ENCODE measurements around the gene LRBA. TPM values are rescaled to one million over a fixed set of nuclear protein-coding genes. Genes with fewer than 3 reads are reported as not detected.

LRBA gene
- total RNA-seq, 1 experiment from 2014 or later = 77.4 TPM

DNA sequence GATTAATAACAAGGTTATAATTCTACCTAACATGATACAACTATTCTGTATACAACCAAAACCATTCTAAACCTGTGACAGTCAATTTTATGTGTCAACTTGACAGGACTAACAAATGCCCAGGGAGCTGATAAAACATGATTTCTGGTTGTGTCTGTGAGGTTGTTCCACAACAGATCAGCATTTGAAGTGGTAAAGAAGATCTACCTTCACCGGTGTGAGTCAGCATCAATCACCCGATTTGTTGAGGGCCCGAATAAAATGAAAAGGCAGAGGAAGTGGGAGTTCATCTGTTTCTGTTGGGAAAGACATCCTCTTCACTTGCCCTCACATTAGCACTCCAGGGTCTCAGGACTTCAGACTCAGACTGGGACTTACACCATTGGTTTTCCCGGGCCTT lies 245.2 kb downstream of the LRBA start:
- H3F3A ChIP-seq (ENCODE audit: insufficient read depth, low read depth) = peaks cover 4% of the 10 kb centered on the region; the same call in 1 of the 2 replicates
- peak overlapping the region; percentile 37; the same call in 1 of the 2 replicates for H3K27ac ChIP-seq
- no peak overlapping the region for H2AFZ ChIP-seq
- intact Hi-C loops (cut with micrococcal nuclease; ENCODE audit: unreplicated experiment) = no loop called here
- no peak overlapping the region for H3K4me3 ChIP-seq
- H3K79me2 ChIP-seq (ENCODE audit: low read depth) = no peaks in the 10 kb centered on the region
- CTCF ChIA-PET = no interaction called here
- no peaks in the 10 kb centered on the region for H3K9me3 ChIP-seq (ENCODE audit: insufficient read depth, low read depth)
- H4K20me1 ChIP-seq (ENCODE audit: insufficient read depth) = no peaks in the 10 kb centered on the region
- no peaks in the 10 kb centered on the region for H3K36me3 ChIP-seq (ENCODE audit: low read depth)
- POLR2A ChIA-PET (ENCODE audit: unreplicated experiment) = no interaction called here
- no TSS peak for BruUV-seq (replicated peaks)
- no peak for DNase-seq
- peak overlapping the region; percentile 15; the same call in 1 of the 2 replicates for H3K4me2 ChIP-seq
- peaks cover 8% of the 10 kb centered on the region for H3K4me1 ChIP-seq (replicated peaks; ENCODE audit: insufficient read depth)
- H3K9me2 ChIP-seq (ENCODE audit: insufficient read depth) = no peaks in the 10 kb centered on the region
- no peak for TF ChIP-seq EZH2 (IDR thresholded peaks at IDR 0.05; ENCODE audit: low read depth)
- H3K27me3 ChIP-seq (ENCODE audit: insufficient read depth, low read depth) = no peaks in the 10 kb centered on the region

- no TSS peak for BruUV-seq (replicated peaks)
- peaks cover 4% of the 10 kb centered on the region; the same call in 1 of the 2 replicates for H3F3A ChIP-seq (ENCODE audit: insufficient read depth, low read depth)
- H2AFZ ChIP-seq = no peak overlapping the region
- H3K9me3 ChIP-seq (ENCODE audit: insufficient read depth, low read depth) = no peaks in the 10 kb centered on the region
- no peaks in the 10 kb centered on the region for H4K20me1 ChIP-seq (ENCODE audit: insufficient read depth)
- intact Hi-C loops (cut with micrococcal nuclease; ENCODE audit: unreplicated experiment) = no loop called here
- TF ChIP-seq, protein P1, sequence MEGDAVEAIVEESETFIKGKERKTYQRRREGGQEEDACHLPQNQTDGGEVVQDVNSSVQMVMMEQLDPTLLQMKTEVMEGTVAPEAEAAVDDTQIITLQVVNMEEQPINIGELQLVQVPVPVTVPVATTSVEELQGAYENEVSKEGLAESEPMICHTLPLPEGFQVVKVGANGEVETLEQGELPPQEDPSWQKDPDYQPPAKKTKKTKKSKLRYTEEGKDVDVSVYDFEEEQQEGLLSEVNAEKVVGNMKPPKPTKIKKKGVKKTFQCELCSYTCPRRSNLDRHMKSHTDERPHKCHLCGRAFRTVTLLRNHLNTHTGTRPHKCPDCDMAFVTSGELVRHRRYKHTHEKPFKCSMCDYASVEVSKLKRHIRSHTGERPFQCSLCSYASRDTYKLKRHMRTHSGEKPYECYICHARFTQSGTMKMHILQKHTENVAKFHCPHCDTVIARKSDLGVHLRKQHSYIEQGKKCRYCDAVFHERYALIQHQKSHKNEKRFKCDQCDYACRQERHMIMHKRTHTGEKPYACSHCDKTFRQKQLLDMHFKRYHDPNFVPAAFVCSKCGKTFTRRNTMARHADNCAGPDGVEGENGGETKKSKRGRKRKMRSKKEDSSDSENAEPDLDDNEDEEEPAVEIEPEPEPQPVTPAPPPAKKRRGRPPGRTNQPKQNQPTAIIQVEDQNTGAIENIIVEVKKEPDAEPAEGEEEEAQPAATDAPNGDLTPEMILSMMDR (conservative IDR thresholded peaks at IDR 0.05) = no peak
- no peak for TF ChIP-seq EZH2 (IDR thresholded peaks at IDR 0.05; ENCODE audit: low read depth)
- DNase-seq = peak; percentile 5 to 52
- POLR2A ChIA-PET (ENCODE audit: unreplicated experiment) = no interaction called here
- H3K4me2 ChIP-seq = peak overlapping the region; percentile 15; the same call in 1 of the 2 replicates
- no peaks in the 10 kb centered on the region for H3K27me3 ChIP-seq (ENCODE audit: insufficient read depth, low read depth)
- H3K4me1 ChIP-seq (replicated peaks; ENCODE audit: insufficient read depth) = peaks cover 8% of the 10 kb centered on the region
- H3K36me3 ChIP-seq (ENCODE audit: low read depth) = no peaks in the 10 kb centered on the region
- CTCF ChIA-PET = no interaction called here
- H3K27ac ChIP-seq = peak overlapping the region; percentile 37; the same call in 1 of the 2 replicates
- H3K9me2 ChIP-seq (ENCODE audit: insufficient read depth) = no peaks in the 10 kb centered on the region
- no peaks in the 10 kb centered on the region for H3K79me2 ChIP-seq (ENCODE audit: low read depth)
- H3K4me3 ChIP-seq = no peak overlapping the region
Observed at GRCh38 chr4:150769248-150769647, 245.8 kb downstream of the LRBA start.

- no peak overlapping the region for H3K4me3 ChIP-seq
- CTCF ChIA-PET = no interaction called here
- no peaks in the 10 kb centered on the region for H3K9me3 ChIP-seq (ENCODE audit: insufficient read depth, low read depth)
- no TSS peak for BruUV-seq (replicated peaks)
- peaks cover 4% of the 10 kb centered on the region; the same call in 1 of the 2 replicates for H3F3A ChIP-seq (ENCODE audit: insufficient read depth, low read depth)
- H3K36me3 ChIP-seq (ENCODE audit: low read depth) = no peaks in the 10 kb centered on the region
- peaks cover 8% of the 10 kb centered on the region for H3K4me1 ChIP-seq (replicated peaks; ENCODE audit: insufficient read depth)
- no peak overlapping the region for H3K27ac ChIP-seq
- no peak for TF ChIP-seq EZH2 (IDR thresholded peaks at IDR 0.05; ENCODE audit: low read depth)
- TF ChIP-seq, protein P1 (conservative IDR thresholded peaks at IDR 0.05) = no peak
- no peak for DNase-seq
- no peak overlapping the region for H2AFZ ChIP-seq
- no peaks in the 10 kb centered on the region for H3K27me3 ChIP-seq (ENCODE audit: insufficient read depth, low read depth)
- H3K79me2 ChIP-seq (ENCODE audit: low read depth) = no peaks in the 10 kb centered on the region
- H4K20me1 ChIP-seq (ENCODE audit: insufficient read depth) = no peaks in the 10 kb centered on the region
- intact Hi-C loops (cut with micrococcal nuclease; ENCODE audit: unreplicated experiment) = no loop called here
- no peak overlapping the region for H3K4me2 ChIP-seq
- H3K9me2 ChIP-seq (ENCODE audit: insufficient read depth) = no peaks in the 10 kb centered on the region
- POLR2A ChIA-PET (ENCODE audit: unreplicated experiment) = interaction anchor here (0.7 kb wide), 1 partner anchor 155 kb away, joined by 4 read pairs; no protein-coding TSS in a partner anchor
Observed at GRCh38 chr4:150768497-150768896, 246.6 kb downstream of the LRBA start.

DNA sequence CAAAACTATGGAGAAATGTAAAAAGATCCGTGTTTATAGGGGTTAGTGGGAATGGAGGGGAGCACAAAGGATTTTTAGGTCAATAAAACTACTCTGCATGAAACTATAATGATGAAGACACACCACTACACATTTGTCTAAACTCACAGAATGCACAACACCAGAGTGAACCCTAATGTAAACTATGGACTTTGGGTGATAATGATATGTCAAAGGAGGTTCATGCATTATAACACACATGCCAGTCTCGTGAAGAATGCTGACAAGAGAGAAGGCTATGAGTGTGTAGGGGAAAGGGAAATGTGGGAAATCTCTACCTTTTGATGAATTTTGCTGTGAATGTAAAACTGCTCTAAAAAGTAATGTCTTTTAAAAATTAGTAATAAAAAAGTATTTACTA lies 249.9 kb downstream of the LRBA start:
- Histone ChIP-seq H3K4me2 (no peak overlapping the region), H3K36me3 (ENCODE audit: low read depth) (no peaks in the 10 kb centered on the region), H3F3A (ENCODE audit: insufficient read depth, low read depth) (peaks cover 4% of the 10 kb centered on the region; the same call in 1 of the 2 replicates), H3K27ac (no peak overlapping the region), H2AFZ (no peak overlapping the region), H3K4me1 (replicated peaks; ENCODE audit: insufficient read depth) (peaks cover 8% of the 10 kb centered on the region), H3K27me3 (ENCODE audit: insufficient read depth, low read depth) (no peaks in the 10 kb centered on the region), H3K79me2 (ENCODE audit: low read depth) (no peaks in the 10 kb centered on the region), H3K9me2 (ENCODE audit: insufficient read depth) (no peaks in the 10 kb centered on the region), H4K20me1 (ENCODE audit: insufficient read depth) (no peaks in the 10 kb centered on the region), H3K9me3 (ENCODE audit: insufficient read depth, low read depth) (no peaks in the 10 kb centered on the region), H3K4me3 (no peak overlapping the region)
- intact Hi-C loops (cut with micrococcal nuclease; ENCODE audit: unreplicated experiment) = no loop called here
- TF ChIP-seq, protein P1 (conservative IDR thresholded peaks at IDR 0.05) = no peak
- TF ChIP-seq EZH2 (IDR thresholded peaks at IDR 0.05; ENCODE audit: low read depth) = no peak
- POLR2A ChIA-PET (ENCODE audit: unreplicated experiment) = no interaction called here
- BruUV-seq (replicated peaks) = no TSS peak
- DNase-seq = no peak
- CTCF ChIA-PET = no interaction called here

All from PC-9 (cell line).